HG02852 (cell line): ENCODE data around the gene LRRN2.
"Not testable (repeated sequence)": the region's sequence is repeated elsewhere in the genome, so short reads cannot be mapped to it uniquely, and the experiment has no call there.

Experiments
- ATAC-seq: cut with Tn5 transposase; IDR thresholded peaks from one replicate; pipeline ENCODE4 v1.9.1; 2021; ENCODE audit warnings: mild to moderate bottlenecking, moderate library complexity; ENCODE audit not compliant: unreplicated experiment

LRRN2 gene

GRCh38 chr1:204633665-204634064, 51.9 kb downstream of the LRRN2 start:
- ATAC-seq = no peak

GRCh38 chr1:204630132-204630905, 55.2 kb downstream of the LRRN2 start:
- no peak for ATAC-seq

DNA sequence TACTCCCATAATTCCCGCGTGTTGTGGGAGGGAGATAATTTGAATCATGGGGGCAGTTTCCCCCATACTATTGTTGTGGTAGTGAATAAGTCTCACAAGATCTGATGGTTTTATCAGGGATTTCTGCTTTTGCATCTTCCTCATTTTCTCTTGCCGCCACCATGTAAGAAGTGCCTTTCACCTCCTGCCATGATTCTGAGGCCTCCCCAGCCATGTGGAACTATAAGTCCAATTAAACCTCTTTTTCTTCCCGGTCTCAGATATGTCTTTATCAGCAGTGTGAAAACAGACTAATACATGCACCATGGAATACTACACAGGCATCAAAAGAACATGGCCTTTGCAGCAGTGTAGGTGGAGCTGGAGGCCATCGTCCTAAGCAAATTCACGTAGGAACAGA, 56.1 kb downstream of the LRRN2 start:
- ATAC-seq = not testable (repeated sequence)

- ATAC-seq = no peak
Measured at GRCh38 chr1:204628868-204629267, 56.7 kb downstream of the LRRN2 start.

DNA sequence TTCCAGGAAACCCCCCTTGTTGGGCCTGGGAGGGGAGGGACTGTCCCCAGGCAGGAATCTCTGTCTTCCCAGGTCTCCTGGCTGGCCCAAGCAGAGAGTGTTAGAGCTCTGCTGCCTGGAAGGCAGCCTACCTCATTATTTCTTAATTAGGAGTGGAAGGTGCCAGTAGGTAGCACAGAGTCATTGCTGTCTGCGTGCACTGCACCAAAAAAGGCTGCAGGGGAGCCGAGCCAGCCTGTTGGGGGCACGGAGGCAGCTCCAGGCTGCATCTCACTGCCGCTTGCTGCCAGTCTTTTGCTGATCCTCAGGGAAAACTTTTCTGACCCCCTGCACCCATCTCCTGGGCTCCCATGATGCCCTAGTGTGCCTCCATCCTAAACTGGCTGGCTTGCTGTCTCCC, 58.1 kb downstream of the LRRN2 start:
- no peak for ATAC-seq

DNA sequence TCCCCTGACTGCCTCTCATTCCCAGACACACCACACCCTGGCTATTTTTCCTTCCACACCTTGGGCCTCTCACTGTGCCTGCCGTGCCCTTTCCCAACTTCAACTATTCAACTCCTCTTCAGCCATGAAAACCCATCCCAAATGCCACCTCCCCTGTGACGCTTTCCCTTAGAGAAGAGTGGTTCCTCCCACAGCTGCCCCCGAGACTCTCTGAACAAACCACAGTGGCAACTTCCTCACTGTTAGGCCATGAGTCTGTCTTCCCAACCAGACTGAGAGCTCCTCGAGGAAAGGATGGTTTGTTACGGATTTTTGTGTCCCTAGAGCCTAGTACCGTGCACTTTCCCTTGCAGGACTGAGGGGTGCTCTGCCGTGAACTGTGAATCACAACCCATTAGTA, 59.2 kb downstream of the LRRN2 start:
- ATAC-seq = no peak

- no peak for ATAC-seq
Measured at GRCh38 chr1:204624631-204625216, 60.8 kb downstream of the LRRN2 start.

GRCh38 chr1:204623894-204624361, 61.6 kb downstream of the LRRN2 start:
- ATAC-seq = no peak

DNA sequence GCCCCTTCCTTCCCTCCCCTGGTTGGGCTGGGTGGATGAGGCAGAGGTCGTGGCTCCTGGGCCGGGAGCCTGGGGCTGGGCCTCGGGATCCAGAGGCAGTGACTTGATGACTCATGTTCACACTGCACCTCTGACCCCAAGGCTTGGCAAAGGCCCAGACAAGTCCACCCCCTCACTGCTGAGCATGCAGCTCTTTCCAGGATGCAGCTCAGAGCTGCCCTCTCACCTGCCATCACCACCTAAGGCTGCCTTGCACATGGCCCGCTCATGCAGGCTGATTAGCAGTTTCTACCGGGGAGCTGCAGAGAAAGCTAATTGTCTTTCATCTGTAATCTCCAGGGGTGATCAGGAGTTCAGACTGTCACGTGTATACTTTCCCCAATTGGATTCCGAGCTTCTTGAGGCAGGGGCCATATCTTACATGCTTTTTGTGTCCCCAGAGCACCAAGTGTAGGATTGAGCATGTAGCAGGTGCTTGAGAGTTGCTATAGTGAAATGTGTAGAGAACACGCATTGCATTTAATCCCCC, 62.1 kb downstream of the LRRN2 start:
- no peak for ATAC-seq

GRCh38 chr1:204621996-204622395, 63.5 kb downstream of the LRRN2 start:
- ATAC-seq = no peak

DNA sequence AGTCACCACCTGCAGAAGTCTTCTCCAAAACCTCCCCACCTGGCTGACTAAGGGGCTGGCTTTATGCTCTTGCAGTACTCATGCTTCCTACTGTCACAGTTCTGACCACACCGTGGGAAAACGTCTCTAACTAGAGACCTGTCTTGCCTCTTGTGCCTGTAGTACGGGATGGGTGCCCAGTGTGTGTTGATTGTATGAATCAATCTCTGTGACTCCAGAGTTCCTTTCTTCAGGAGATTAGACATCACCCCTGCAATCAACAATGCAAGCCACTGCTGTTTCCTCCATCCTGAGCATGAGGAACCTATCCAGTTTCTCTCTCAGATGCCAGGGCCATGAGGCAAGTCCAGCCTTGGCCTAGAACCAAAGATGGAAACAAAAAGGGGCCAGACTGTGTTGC, 64.1 kb downstream of the LRRN2 start:
- ATAC-seq = no peak

DNA sequence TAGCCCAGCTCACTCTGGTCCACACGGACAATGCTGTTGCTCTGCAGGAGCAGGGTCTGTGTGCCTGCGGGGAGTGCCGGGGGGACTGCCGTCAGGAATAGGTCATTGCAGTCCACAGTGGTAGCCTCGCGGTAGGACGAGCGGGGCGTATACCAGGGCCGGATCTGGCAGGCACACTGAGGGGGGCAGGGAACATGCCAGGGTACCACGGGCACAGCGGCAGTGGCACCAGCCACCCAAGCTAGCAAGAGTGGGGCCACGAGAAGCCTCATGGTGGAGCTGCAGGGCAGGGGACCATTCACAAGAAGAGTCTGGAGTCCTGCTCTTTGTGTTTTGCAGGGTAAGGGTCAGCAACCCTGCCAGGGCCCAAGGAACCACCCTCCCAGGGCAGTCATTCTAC, 65.8 kb downstream of the LRRN2 start:
- ATAC-seq = no peak

- ATAC-seq = no peak
Measured at GRCh38 chr1:204618148-204618760, 67.3 kb downstream of the LRRN2 start.

DNA sequence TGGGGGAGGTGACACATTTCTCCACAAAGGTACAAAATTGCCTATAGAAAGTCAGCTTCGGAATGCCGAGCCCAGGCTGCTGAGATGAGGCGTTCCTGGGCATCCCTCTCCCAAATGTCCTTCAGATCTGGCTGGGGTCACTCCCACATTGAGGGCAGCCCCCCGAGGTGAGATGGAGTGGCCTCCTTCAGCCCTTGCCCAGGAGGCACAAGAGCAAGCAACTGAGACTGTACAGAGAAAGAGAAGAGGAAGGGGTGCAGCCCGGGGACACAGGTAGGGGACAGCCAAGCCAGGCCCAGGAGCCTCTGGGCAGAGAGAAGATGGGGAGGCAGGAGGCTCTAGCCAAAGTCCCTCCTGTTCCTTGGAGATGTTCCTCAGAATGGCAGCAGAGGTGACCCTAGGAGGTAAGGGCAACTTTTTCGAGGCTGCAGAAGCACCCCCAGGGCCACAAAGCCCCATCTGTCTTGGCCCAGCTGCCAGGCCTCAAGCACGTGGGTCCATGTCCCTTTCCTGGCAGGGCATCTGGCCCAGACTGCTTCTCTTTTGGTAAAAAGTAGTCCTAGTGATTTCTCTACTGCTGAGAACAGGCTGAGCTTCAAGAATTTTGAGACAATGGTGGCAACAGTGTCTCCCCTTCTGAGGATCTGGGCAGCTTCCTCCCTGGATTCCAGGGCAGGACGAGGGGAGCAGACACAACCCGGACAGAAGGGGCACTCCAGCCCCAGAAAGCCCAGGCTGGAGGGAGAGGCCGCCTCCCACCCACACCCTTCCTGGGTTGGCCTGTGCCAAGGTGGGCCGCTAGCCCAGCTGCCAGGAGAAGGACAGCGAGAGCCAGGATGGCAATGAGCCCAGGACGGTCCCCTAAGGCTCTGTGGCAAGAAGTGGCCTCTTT, 68.0 kb downstream of the LRRN2 start:
- ATAC-seq = no peak

DNA sequence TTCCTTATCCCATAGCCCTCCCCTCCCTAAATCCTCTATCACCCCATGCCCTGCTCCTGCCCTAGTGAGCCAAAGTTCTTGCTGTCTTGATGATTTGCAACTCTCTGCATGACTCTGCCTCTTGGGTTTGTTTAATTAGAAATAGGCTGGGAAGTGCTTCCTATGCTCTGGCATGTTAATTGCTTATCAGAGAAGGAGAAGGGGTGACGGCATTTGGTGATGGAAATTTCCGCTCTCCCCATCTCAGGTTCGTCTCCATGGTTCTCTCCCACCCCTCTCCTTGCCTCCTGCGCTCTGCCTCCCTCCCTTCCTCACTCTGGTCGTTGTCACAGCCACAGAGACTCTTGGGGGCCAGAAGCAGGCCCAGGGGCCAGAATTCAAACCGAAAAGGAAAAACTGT, 68.9 kb downstream of the LRRN2 start:
- no peak for ATAC-seq

- ATAC-seq = no peak
Measured at GRCh38 chr1:204615881-204616280, 69.7 kb downstream of the LRRN2 start.

DNA sequence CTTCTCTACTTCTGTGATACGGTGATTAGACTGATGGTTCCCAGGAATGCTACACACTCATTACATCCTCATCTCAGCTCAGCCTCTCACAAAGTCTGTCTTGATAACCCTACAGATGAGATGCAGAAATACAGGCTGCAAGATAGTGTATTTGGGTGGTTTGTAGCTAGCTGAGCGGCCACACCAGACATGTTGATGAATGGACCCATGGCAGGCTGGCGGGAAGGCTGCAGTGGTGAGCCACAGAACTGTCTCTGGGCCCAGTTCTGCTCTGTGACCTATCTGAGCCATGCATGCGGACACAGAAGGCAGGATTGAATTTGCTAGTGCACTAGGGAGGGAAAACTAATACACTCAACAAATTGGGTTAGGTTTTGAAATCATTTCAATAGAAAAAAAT, 71.9 kb downstream of the LRRN2 start:
- no peak for ATAC-seq

DNA sequence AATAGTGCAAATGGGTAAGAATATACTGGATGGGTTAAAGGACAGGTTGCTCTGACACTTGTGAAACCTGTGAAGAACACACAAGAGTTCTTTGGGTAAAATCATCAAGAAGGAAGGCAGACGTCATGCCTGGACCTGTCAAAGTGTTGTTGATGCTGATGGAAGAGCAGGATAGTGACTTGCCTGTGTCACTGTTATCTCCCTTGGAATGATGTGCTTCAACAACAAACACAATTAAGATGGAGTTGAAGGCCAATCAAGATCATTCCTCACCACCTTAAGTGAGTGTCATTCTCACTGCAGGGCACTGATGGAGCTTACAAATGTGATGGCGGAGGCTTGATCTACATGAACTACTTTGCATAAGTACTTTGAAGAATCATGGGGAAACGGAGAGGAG, 73.2 kb downstream of the LRRN2 start:
- no peak for ATAC-seq

DNA sequence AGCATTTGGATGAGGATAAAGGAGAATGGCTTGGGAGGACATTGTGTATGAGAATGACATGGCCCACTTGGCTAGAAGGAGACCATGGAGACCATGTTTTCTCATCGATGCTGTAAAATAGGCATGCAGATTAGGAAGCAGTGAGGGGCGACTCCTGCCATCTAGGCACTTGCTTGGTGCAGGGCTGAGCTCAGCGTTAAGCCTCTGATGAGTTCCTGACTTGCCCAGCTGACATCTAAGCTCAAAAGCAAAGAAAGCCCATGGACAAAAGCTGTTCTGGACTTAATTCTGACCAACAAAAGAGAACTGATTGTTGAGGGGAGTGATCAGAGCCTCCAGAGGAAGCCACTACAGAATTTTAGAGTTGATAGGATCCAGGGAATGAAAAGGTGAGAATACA, 74.5 kb downstream of the LRRN2 start:
- no peak for ATAC-seq

GRCh38 chr1:204607910-204608309, 77.6 kb downstream of the LRRN2 start:
- ATAC-seq = no peak

DNA sequence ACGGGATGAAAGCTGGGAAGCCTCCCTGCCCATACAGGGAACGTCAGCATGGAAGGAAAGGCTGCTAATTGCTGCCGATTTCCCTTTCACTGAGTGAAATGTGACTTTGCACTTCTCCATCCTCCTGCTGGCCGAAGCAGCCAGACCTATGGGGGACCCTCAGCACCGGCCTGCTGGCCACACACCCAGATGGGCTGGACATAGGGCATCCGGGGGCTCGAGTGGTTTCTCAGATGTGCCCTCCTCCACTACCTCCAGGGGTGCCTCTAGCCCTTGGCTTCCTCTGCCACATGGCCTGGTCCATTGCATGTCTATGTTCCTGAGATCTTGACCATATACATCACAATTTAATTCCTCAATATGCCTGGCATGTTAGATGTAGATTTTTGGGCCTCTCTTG, 79.7 kb downstream of the LRRN2 start:
- no peak for ATAC-seq
